SHP77 (cell line): ENCODE data around the gene CTSD.
"Not testable (repeated sequence)": the region's sequence is repeated elsewhere in the genome, so short reads cannot be mapped to it uniquely, and the experiment has no call there.

Source experiments
- DNase-seq, 2 experiments: peaks; one replicate each; lab custom pipeline; 2025; lab: John Stamatoyannopoulos, UW

CTSD gene

DNA sequence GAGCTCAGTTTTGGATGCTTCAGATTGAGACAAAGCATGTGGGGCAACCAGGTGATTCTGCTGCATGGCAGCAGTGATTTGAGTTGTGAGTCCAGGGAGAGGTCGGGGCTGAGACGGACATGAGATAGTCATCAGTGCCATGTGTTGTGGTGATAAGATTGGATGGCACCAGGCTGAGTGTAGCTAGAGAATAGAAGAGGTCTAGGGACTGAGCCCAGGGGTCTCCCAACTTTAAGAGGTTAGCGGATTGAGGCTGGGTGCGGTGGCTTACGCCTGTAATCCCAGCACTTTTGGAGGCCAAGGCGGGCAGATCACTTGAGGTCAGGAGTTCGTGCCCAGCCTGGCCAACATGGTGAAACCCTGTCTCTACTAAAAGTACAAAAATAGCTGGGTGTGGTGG lies 6.3 kb upstream of the CTSD start:
- no peak for DNase-seq

DNA sequence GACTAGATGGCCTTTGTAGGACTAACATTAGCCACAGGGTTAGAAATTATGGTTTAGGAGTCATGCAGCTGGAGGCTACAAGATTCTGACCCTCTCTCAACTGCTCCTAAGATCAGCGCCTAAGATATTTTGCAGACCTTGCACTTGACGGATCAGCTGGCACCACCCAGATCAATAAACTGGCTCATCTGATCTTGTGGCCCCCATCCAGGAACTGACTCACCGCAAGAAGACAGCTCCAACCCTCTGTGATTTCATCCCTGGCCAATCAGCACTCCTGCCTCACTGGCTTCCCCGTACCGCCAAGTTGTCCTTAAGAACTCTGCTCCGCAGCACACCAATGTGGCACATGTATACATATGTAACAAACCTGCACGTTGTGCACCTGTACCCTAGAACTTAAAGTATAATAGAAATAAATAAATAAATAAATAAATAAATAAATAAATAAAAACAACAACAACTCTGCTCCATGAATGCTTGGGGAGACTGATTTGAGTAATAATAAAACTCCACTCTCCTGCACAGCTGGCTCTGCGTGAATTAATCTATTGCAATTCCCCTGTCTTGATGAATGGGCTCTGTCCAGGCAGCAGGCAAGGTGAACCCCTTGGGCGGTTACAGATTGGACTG lies 5.7 kb upstream of the CTSD start:
- DNase-seq = not testable (repeated sequence)

DNA sequence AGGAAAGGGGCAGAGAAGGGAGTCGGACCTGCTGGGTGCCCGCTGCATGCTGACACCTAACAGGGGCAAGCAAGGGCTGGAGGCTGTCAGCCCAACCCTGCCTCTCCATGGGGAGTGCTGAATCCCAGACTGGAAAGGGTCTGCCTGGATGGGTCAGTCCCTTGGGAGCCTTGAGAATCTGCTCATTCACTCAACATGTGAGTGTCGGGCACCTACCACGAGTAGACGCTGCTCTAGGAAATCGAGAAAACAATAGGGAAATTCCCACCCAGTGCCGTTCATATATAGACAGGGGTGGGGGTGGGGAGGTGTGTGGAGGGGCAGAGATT lies 4.4 kb upstream of the CTSD start:
- DNase-seq = no peak

DNA sequence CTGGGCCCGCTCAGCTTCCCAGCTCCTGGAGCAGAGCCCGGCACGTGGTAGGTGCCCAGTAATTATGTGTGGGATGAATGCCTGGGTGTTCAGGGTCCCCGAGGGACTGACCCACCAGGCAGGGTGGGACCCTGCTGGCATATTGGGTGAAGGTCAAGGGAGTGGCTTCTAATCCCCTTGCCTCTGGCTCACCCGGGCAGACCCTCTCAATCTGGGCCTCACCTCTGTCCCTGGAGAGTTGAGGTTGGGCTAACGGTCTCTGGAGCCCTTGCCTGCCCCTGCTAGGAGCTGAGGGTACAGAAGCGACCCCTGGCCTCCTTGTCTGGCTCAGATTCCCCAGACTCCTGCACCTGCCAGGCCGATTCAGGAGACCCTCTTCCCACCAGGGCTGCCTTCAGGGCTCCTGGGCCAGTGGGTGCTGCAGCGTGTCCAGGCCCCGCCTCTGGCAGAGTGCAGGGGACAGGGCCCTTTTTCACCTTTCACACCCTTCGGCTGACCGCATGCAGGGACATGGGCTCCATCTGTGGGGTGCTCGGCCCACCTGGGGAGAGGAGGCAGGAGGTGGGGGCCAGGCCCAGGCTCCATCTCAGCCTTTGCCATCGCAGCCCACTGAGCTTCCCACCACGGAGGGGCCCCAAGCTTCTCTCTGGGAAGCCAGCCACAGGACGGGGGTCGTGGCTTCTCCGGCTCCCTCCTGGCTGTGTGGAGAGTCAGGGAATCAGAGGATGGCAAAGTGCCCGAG lies 3.8 kb upstream of the CTSD start:
- DNase-seq = no peak

DNA sequence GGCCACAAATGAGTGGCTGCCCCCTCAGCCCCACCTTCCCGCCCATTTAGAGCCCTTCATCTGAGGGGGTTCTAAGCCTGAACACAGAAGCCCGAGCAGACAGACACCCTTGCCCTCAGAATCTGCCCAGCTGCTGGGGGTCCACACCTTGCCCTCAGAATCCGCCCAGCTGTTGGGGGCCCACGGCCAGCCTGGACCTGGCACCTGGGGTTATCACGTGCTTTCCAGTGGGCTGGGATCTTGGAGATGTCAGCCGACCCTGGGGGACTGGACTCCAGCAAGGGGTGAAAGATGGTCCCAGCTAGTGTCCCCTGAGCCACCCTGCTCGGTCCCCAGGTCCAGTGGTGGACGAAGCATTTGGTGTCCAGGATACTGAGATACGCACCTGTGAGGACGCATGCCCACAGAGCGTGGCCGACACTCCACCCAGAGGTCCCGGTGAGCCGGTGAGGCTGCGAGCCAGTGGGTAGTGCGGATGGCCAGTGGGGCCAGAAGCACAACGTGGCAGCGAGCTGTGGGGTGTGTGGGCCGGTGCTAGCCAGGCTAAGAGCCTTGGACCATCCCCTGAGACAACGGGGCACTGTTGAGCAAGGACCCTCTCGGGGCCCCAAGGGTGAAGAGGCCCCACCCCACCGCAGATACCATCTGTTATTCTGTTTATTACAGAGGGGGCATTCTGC lies 3.1 kb upstream of the CTSD start:
- DNase-seq = no peak

DNA sequence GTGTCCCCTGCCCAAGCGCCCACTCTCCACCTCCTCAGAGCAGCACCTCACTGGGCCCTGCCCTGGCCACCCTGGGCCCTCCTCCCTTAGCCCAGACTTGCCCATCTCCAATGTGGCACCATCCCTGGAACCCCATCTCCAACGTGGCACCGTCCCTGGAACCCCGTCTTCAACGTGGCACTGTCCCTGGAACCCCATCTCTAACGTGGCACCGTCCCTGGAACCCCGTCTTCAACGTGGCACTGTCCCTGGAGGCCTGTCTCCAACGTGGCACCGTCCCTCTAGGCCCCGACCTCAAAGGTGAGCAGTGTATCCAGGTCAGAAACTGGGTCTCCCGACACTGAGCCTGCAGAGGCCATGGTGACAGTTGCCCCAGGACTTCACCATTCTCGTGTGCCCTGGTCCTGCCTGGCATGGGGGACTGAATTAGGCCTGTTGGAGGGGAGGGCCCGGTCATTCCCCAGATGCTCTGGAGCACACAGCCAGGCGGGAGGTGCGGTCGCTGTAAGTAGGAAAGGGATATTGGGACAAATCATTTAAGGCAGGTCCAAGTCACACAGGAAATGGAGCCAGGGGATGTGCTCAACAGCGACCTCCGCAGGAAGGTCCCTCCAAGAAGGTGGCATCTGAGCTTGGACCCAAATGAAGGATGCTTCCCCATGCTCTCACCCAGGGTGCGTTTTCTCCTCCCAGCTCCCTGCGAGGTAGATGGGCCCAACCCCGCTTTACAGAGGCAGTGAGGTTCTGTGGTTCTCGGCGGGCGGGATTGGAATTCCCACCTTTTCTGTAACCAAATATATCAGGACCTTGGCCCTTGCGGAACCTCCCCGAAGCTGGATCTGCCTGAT lies 2.4 kb upstream of the CTSD start:
- no peak for DNase-seq

DNA sequence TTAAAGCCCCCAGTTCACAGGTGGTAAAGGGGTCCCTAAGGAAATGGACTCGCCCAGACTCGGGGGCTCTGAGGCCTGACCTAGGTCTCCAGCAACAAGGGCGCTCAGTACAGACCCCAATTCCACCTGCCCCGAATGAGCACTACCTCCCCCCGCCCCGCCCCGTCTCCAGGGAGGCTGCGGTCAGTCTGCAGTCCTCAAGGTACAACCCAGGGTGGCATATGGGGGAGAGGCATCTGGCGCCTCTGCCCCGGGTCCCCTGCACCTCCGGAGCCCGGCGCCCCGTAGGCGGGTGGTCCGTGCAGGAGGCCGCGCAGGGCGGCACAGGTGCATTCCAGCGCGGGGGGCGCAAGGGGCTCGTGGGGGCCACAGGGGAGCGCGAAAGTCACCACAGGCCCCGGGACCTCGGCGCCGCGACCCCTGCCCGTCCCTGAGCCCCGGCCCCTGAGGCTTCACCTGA lies 361 bp downstream of the CTSD start:
- no peak for DNase-seq

DNA sequence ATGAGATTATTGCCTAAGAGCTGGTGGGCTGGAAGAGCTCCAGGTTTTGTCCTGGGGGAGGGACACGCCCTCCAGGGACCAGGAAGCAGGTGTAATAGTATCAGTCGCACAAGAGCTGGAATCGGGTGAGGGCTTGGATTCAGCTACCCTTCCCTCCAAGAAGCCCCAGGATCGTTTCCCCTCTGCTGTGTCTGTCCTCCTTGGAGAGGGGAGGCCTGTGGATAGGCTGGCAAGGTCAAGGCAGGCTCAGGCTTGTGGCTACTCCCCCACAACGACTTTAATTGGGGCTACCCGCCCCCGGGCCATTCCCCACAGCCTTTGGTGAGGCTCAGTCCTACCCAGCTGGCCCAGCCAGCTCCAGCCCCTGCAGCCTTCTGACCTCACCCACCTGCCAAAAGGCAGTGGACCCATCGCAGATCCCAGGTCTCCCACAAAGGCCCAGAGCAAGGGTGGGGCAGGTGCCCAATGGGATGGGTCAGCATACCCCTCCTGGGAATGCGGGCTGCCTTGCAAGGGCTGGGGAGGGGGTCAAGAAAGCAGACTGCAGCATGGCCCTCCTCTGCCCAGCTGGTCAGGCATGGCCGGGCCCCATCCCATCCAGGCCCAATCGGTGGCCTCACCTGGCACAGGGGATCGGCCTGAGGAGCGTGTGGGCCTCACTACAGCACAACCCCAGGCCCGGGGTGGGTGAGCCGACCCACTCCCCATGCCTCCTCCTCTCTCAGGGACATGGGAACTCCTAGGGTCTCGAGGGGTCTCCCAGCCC lies 1.0 kb downstream of the CTSD start:
- no peak for DNase-seq

DNA sequence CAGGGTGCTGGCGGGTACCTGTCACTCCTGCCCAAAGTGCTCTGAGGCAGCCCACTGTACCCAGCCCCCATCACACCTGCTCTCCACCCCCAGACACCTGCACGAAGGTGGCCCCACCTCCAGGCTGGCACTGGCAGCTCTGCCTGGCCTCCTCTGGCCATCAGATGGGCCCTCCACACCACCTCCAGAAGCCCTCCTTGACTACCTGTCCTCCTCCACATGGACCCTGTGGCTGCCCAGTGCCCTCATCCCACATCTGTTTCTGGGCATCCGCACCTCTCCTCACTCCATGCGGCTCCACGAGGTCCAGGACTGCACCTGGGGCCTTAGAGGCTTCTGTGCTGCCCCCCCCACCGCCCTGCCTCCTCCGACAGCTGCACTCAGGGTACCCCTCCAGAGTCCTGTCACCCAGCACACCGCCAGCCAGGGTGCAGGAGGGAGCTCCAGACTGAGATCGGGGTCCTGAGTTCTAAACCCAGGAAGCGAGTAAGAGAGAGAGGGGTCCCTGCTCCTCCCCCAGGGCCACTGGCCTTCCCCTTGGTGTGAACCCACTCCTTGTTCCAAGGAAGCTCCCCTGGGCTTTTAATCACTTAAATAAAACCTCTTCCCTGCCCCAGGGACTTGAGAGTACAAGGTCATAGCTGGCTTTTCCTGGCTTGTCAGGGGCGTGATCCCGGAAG lies 1.7 kb downstream of the CTSD start:
- DNase-seq = no peak

DNA sequence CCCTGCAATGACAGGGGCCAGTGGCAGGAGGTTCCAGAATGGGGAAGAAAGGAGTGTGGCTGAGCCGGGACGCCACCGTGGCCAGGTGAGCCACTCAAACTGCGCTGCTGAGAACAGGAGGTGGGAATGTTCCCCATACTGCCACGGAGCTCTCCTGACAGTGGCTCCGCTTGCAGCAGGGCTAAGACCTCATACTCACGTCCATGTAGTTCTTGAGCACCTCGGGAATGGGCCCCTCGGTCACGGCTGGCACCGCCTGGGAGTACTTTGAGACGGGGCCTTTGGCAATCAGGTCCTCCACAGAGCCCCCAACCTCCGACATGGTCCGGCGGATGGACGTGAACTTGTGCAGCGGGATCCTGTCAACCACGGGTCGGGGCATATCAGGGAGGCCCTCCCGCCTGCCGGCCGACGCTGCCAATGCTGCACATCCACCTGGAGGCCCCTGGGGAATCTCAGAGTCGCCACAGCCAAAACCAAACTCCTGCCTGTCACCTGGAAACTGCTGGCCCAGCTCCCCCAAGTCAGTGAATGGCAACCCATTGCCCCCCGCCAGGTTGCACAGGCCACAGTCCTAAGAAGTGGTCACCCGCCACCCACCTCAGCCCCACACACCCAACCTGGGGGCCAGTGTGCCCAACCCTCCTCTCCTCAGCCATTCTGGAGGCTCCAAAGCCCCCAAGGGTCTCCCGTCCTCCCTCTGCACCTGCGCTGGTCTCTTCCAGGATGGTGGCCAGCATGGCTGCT lies 2.4 kb downstream of the CTSD start:
- DNase-seq = no peak

DNA sequence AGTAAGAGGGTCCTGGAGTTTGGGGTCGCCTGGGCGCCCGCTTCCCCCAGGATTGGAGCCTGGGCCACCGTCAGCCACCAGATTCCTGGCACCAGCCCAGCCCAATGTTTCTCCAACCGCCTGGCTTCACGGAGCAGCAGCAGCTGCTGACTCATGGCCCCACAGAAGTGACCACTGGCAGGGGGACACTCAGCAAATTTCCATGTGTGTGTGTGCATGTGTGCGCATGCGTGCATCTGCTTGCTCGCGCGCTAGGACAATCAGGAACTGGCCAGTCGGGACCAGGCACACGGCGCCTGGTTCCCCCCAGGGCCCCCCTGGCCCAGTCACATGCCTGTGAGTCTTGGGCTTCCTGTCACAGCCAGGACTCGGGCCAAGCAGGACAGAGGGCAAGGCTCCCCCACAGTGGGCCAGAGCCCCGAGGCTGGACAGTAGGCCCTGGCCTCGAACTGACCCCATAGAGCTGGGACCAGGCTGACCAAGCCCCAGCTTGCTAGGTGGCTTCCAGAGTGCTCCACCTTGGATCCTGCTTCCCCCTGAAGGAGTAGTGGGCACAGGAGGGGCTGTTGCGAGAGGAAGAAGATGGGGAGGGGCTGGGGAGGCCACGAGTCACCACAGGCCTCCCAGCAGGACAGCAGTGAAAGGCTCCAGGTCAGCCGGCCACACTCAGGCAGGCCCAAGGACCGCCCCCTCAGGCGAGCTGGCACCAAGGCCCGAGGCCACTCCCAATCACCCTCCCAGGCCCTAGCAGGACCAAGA lies 3.2 kb downstream of the CTSD start:
- DNase-seq = no peak

DNA sequence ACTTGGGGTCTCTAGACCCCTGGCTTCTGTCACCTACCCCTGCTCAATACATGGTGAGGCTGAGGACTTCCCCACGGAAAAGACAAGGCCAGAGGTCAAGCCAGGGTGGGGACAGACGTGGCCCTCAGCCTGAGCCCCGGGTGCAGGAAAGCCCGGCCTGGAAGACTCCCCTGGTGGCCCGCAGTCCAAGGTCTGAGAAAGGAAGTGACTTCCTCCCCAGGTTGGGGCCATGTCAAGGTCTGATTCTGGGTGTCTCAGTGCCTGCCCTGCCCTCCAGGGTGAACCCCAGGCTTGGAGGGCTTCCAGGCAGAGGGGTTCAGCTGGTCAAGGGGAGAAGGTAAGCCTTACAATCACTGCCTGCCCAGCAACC lies 3.9 kb downstream of the CTSD start:
- no peak for DNase-seq

DNA sequence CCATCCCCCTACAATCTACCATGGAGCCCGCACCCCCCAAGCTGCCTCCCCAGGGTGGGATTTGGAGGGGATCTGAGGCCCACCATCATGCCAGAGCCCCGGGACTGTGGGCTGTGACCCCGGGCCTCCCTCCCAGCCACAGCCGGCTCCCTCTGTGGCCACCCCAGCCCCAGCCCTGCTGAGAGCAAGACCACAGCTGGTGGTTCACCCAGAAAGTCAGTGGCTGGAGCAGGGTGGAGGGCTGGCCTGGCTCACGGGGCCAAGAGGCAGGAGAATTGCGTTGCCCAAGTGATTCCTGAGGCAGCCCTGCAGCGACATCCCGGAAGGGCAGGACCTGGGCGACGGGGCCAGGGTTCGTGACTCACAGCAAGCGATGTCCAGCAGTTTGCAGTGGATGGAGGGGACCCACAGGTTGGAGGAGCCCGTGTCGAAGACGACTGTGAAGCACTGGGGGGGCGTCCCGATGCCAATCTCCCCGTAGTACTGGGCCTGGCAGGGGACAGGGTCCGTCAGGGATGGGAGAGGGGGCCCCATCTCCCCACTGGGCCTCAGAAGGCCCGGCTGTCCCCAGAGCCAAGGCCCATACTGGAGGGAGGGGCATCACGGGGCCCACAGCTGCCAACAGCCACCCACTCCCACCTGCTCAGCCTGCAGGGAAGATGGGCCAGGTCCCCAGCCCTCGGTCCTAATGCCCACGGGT lies 4.4 kb downstream of the CTSD start:
- DNase-seq = no peak

DNA sequence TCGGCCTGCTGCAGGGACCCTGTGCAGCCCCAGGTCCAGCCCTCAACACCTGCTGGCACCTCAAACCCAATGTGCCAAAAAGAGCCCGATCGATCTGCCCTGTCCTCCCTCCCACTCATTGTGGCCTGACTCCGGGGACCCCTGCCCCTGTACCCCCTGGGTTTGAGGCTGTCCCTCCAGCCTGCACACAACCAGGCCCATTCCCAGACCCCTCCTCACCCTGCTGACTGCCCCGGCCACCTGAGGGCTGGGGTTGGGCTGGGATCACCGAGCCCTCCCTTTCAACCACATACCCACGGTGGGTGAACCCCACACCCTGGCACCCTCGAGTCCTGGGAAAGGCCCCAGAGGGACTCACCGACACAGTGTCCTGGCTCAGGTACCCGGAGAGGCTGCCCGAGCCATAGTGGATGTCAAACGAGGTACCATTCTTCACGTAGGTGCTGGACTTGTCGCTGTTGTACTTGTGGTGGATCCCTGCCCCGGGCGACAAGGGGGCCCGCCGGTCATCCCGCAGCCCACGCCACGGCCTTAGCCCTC lies 5.0 kb downstream of the CTSD start:
- DNase-seq = no peak

DNA sequence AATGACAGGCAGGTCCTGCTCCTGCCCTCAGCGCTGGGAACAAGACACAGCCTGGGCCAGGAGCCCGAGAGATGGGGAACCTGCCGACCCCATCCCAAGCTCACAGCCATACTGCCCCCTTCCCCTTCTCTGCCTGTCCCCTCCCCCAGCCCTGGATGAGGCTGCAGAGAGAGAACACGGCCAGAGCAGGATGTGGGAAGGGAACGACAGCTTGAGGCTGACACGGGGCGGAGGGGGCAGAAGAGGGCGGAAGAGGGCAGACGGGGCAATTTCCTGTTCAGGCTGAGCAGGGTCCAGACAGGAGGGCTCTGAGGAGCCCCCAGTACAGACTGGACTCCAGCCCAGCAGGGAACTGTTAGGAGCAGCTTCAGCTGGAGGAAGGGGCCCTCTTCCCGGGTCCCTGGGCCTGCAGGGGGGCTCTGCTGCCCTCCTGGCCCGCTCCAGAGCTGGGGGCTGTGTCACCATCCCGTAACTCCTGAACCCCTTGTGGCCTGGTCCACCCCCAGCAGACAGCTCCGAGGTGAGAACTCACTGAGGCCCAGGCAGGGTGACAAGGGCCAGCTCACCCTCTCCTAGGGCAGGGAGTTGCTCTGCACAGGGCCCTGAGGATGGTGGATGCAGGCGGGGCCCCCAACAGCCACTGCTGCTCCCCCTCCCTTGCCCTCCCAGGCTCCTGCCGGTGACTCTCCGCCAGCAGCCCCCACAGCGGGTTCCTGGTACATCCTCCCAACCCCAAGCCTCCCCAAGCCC lies 5.7 kb downstream of the CTSD start:
- no peak for DNase-seq

DNA sequence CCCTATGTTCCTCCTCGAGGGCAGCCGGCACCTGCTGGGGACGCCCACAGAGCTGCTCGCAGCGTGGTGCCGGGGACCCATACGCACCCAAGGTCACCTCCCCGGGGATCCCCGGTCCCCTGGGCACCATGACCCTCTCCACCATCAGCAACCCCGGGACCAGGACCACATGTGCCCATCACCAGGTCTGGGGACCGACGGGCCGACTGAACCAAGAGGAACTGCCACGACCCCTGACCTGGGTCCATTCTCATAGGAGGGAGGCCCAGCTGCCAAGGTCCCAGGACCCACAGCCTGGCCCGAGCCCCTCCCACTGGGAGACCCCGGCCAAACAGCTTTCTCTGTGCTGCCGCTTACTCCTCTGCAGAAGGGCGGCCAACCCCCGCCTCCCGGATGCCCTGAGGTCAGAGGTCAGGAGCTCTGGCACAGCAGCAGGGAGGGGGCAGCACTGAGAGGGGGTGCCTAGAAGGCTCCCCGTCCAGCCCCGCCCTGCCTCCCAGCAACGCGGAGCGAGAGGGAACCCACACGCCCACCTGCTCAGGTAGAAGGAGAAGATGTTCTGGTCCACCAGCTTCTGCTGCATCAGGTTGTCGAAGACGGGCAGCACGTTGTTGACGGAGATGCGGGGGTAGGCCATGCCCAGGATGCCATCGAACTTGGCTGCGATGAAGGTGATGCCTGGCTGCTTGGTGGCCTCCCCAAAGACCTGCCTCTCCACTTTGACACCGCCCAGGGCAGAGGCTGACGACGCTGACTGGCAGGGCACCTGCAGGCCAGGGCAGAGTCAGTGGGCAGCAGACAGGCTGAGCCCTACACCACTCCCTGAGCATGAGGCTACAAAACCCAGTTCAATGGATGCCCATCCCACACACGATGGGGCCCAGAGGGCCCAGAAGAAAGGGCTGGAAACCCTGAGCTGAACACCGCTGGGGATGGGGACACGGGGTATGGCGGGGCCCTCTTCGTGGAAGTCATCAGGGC lies 6.6 kb downstream of the CTSD start:
- no peak for DNase-seq
